ENCODE data around the gene MRPS6.

Gene MRPS6

DNA sequence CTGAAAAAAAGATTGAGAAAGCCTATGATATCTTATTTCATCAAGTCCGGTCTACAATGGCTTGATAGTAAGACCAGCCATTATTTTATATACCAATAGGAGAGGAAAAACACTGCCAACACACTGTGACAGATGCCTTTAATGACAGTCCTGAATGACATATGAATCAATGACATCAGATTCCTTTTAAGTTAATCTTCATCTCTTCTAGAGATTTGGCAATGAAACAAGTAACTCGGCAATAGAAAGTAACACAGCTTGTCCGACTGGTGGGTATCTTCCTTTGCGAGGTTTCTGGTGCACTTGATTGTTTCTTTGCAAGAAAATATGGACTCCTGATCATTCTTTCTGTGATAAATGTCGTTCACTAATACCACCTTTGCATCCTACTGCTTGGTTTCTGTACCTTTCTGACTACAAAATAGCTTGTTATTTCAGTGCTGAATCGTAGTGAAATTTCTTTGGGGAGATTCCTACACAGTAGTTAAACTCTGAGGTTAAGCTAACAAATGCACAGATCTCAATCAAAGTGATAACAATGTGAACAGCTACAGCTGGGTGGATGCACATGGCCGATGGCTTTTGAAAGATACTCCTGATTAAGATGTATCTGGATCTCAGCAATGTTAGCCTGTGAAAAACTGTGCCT is 104.7 kb downstream of the MRPS6 start:
- no peak overlapping the region for H3K4me3 ChIP-seq (ENCODE audit: low read depth, low read length)
- DNase-seq (ENCODE audit: low read depth) = no peak
- TF ChIP-seq, protein P1, sequence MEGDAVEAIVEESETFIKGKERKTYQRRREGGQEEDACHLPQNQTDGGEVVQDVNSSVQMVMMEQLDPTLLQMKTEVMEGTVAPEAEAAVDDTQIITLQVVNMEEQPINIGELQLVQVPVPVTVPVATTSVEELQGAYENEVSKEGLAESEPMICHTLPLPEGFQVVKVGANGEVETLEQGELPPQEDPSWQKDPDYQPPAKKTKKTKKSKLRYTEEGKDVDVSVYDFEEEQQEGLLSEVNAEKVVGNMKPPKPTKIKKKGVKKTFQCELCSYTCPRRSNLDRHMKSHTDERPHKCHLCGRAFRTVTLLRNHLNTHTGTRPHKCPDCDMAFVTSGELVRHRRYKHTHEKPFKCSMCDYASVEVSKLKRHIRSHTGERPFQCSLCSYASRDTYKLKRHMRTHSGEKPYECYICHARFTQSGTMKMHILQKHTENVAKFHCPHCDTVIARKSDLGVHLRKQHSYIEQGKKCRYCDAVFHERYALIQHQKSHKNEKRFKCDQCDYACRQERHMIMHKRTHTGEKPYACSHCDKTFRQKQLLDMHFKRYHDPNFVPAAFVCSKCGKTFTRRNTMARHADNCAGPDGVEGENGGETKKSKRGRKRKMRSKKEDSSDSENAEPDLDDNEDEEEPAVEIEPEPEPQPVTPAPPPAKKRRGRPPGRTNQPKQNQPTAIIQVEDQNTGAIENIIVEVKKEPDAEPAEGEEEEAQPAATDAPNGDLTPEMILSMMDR (IDR thresholded peaks at IDR 0.05; ENCODE audit: low read depth, low read length) = no peak
- TF ChIP-seq MYC (IDR thresholded peaks at IDR 0.05; ENCODE audit: low read depth, low read length) = no peak
- TF ChIP-seq, protein P2, sequence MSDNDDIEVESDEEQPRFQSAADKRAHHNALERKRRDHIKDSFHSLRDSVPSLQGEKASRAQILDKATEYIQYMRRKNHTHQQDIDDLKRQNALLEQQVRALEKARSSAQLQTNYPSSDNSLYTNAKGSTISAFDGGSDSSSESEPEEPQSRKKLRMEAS (IDR thresholded peaks at IDR 0.05; ENCODE audit: low read depth, low read length) = no peak
- TF ChIP-seq POLR2A (IDR thresholded peaks at IDR 0.05; ENCODE audit: extremely low read depth, insufficient read length) = no peak

DNA sequence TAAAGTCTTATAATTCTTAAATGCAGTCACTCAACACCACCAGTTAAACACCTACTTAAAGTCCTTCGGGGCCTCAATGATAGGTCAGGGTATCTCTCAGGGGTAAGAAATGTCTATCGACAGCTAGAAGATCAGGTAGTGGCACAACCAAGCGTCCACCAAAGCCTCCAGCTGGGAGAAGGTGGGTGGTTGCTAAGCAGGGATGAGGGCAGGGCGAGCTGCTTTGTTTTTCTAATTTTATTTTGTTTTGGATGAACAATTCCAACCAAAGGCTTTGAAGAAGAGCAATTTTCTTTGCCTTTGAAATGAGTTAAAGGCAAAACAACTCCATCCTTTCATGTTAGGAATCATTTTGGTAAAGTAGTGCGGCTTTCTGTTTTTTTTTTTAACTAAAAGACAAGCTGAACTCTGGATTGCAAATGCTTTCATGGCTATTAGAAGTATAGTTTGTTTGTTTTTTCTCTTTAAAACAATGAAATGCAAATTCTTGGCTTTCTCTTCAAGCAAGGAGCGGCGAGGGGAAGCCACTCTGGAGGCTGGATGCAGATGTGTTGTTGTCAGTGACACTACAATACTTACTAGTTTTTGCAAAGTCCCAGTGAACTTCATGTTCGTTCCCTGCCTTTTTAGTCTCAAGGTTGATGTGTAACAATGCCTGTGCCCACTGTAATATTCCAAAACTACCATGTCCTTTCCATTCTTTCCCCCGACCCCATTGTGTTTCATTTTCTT is 106.0 kb downstream of the MRPS6 start:
- no peak overlapping the region for H3K4me3 ChIP-seq (ENCODE audit: low read depth, low read length)
- DNase-seq (ENCODE audit: low read depth) = no peak
- TF ChIP-seq, protein P2 (IDR thresholded peaks at IDR 0.05; ENCODE audit: low read depth, low read length) = no peak
- no peak for TF ChIP-seq POLR2A (IDR thresholded peaks at IDR 0.05; ENCODE audit: extremely low read depth, insufficient read length)
- TF ChIP-seq, protein P1 (IDR thresholded peaks at IDR 0.05; ENCODE audit: low read depth, low read length) = no peak
- TF ChIP-seq MYC (IDR thresholded peaks at IDR 0.05; ENCODE audit: low read depth, low read length) = no peak

DNA sequence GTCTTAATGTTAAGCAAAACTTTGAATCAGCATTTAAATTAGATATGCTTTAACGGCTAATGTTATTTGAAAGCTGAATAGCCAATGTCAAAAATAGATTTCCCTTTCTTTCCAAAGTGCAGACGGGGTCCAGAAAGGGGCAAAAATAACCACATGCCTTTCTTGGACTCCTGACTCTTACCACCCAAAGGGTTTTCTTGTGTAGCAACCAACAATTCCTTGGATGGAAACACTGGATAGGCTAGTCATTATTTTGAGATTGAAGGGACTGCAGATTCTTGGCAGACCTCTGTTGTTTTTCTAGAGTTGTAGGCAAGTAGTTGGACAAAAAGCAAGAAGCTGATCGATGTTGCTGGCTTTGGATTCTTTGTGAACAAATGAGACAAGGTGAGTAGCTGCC is 107.0 kb downstream of the MRPS6 start:
- DNase-seq (ENCODE audit: low read depth) = no peak
- no peak overlapping the region for H3K4me3 ChIP-seq (ENCODE audit: low read depth, low read length)
- TF ChIP-seq, protein P1 (IDR thresholded peaks at IDR 0.05; ENCODE audit: low read depth, low read length) = no peak
- no peak for TF ChIP-seq POLR2A (IDR thresholded peaks at IDR 0.05; ENCODE audit: extremely low read depth, insufficient read length)
- TF ChIP-seq, protein P2 (IDR thresholded peaks at IDR 0.05; ENCODE audit: low read depth, low read length) = no peak
- no peak for TF ChIP-seq MYC (IDR thresholded peaks at IDR 0.05; ENCODE audit: low read depth, low read length)

DNA sequence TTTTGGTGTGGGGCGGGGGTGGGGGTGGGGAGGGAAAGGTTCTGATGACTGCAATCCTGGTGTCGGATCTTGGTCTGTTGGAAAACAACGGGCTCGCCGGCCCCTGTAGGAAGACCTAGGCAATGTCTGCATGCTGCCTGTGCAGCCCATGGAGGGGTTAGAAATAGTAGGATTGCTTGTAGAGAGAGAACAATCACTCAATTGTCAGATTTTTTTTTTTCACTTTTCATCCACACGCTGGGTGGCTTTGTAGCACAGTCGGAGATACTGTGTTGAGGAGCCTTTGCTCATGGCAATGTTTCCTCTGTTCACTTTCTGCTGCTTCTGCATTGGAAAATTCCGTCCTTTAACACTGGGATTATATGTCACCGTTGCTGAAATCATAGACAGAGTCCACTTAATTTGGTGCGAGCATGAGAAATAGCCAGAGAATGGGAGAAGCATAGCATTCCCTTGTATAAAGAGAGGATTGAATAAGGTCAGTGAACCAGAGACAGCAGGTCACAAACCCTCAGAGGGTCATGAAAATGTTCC is 107.5 kb downstream of the MRPS6 start:
- DNase-seq (ENCODE audit: low read depth) = no peak
- no peak overlapping the region for H3K4me3 ChIP-seq (ENCODE audit: low read depth, low read length)
- TF ChIP-seq, protein P1 (IDR thresholded peaks at IDR 0.05; ENCODE audit: low read depth, low read length) = no peak
- TF ChIP-seq POLR2A (IDR thresholded peaks at IDR 0.05; ENCODE audit: extremely low read depth, insufficient read length) (no peak), MYC (IDR thresholded peaks at IDR 0.05; ENCODE audit: low read depth, low read length) (no peak)
- TF ChIP-seq, protein P2 (IDR thresholded peaks at IDR 0.05; ENCODE audit: low read depth, low read length) = no peak

DNA sequence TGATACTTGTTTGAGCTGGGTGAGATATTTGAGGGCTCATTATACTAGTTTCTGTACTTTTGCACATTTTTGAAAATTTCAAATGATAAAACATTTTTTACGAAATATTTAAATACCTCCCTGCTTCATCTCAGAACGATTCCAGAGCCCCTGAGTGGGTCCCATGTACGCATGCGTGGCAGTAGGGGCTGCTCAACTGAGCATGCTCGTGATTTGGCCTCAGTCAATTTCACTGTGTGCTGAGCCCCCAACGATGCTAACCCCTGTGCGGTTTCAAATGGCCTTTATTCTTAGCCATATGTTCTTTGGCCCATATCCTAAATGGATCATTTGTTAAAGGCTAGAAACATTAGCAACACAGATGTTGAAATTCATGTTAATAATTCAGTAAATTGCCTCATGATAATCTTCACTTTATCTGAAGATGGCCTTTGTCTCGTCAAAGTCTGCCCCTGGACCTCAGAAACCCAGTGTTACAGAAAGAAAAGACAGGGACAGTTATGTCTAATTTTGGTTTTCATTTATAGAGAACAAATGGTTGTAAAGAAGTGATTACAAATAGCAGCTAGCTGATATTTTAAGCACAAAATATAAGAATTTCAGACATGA is 108.2 kb downstream of the MRPS6 start:
- TF ChIP-seq MYC (IDR thresholded peaks at IDR 0.05; ENCODE audit: low read depth, low read length) (no peak), POLR2A (IDR thresholded peaks at IDR 0.05; ENCODE audit: extremely low read depth, insufficient read length) (no peak)
- TF ChIP-seq, protein P2 (IDR thresholded peaks at IDR 0.05; ENCODE audit: low read depth, low read length) = no peak
- TF ChIP-seq, protein P1 (IDR thresholded peaks at IDR 0.05; ENCODE audit: low read depth, low read length) = no peak
- no peak overlapping the region for H3K4me3 ChIP-seq (ENCODE audit: low read depth, low read length)
- no peak for DNase-seq (ENCODE audit: low read depth)

Data from NB4 (cell line).